HepG2 (cell line): ENCODE measurements around the gene CELF4. TPM values are rescaled to one million over a fixed set of nuclear protein-coding genes. Genes with fewer than 3 reads are reported as not detected.

Experiments
- ATAC-seq: fragments of 200-7000 bp; cut with Tn5 transposase; 3 replicates; pipeline ENCODE4 v1.9.1; 2020; ENCODE audit warnings: mild to moderate bottlenecking, moderate library complexity
- BruUV-seq: library from RNA; stranded (reverse); fragments of 400-500 nt; replicated peaks from 2 replicates; lab custom pipeline; 2021; lab: Mats Ljungman, UMichigan
- CTCF ChIA-PET: fragments of 300-600 bp; formaldehyde crosslinking; extraction: SDS; loops from one replicate; lab custom pipeline; 2021; ENCODE audit warnings: low total read pairs, inconsistent platforms, low intra/inter-chr PET ratio; lab: Yijun Ruan, JAX
- POLR2A ChIA-PET: fragments of 350-600 bp; sonication (Branson Sonifier 250); formaldehyde crosslinking; loops from one replicate; lab custom pipeline; 2020; ENCODE audit warnings: antibody characterized with exemption, inconsistent platforms; lab: Yijun Ruan, JAX
- DNase-seq: peaks from one replicate; pipeline ENCODE4 v3.0.0-alpha.2; 2015; ENCODE audit warnings: low spot score
- FAIRE-seq: peaks from 3 replicates; lab custom pipeline; 2011; peaks lifted over from hg19 to GRCh38; lab: Jason Lieb, UNC
- H2AFZ ChIP-seq: one replicate; pipeline ENCODE4 v1.6.1; 2011; ENCODE audit warnings: low read length, inconsistent platforms
- H3K27ac ChIP-seq: fragments of 300-600 bp; 3 replicates; pipeline ENCODE4 v1.8.0; 2011; ENCODE audit warnings: mixed run types, mild to moderate bottlenecking, mixed read lengths, low read length, inconsistent platforms; ENCODE audit not compliant: insufficient read depth; ENCODE audit errors: extremely low read length
- H3K27me3 ChIP-seq, 2 experiments: fragments of 200-600 bp in 1 of 2; 2 replicates in 1 of 2; 3 replicates in 1 of 2; pipeline versions ENCODE4 v1.6.0 to v1.8.0; 2011; ENCODE audit warnings: low read length in 2 of 2, mild to moderate bottlenecking in 2 of 2, moderate library complexity in 2 of 2, inconsistent platforms in 1 of 2; ENCODE audit not compliant: insufficient read depth in 2 of 2, control insufficient read depth in 1 of 2
- H3K36me3 ChIP-seq, 2 experiments: fragments of 200-600 bp in 1 of 2; replicated peaks in 1 of 2; 2 replicates in 1 of 2; 3 replicates in 1 of 2; pipeline versions ENCODE4 v1.5.1 to v1.8.0; 2011; ENCODE audit warnings: low read length in 2 of 2, inconsistent platforms in 1 of 2; ENCODE audit not compliant: insufficient read depth in 2 of 2, control insufficient read depth in 1 of 2
- H3K4me1 ChIP-seq: 2 replicates; pipeline ENCODE4 v1.5.1; 2012; ENCODE audit warnings: low read length, inconsistent platforms; ENCODE audit not compliant: insufficient read depth
- H3K4me2 ChIP-seq: 2 replicates; pipeline ENCODE4 v1.6.0; 2011; ENCODE audit warnings: low read depth, low read length, inconsistent platforms
- H3K4me3 ChIP-seq, 3 experiments: fragments of 200-600 bp in 1 of 3; sonication (generic), shearing (Covaris generic) in 1 of 3; replicated peaks in 1 of 3; 2 replicates each; pipeline ENCODE4 v1.5.1; 2011 to 2016; ENCODE audit warnings: low read length in 3 of 3, inconsistent platforms in 2 of 3, low read depth in 2 of 3, mild to moderate bottlenecking in 2 of 3, control low read depth in 1 of 3, mixed read lengths in 1 of 3; ENCODE audit not compliant: insufficient read depth in 1 of 3
- H3K79me2 ChIP-seq: one replicate; pipeline ENCODE4 v1.6.1; 2011; ENCODE audit warnings: low read length, inconsistent platforms; ENCODE audit not compliant: insufficient read depth
- H3K9ac ChIP-seq: 2 replicates; pipeline ENCODE4 v1.6.0; 2011; ENCODE audit warnings: mild to moderate bottlenecking, low read depth, low read length, inconsistent platforms; ENCODE audit not compliant: insufficient read depth
- H3K9me3 ChIP-seq: 2 replicates; pipeline ENCODE4 v1.5.1; 2012; ENCODE audit warnings: mild to moderate bottlenecking, low read length
- H4K20me1 ChIP-seq: 2 replicates; pipeline ENCODE4 v1.6.0; 2011; ENCODE audit warnings: inconsistent platforms, mild to moderate bottlenecking, low read length, moderate library complexity; ENCODE audit not compliant: insufficient read depth
- GPN1 ChIP-seq: sonication (generic); formaldehyde crosslinking; IDR thresholded peaks from 2 replicates; pipeline ENCODE4 v1.5.1; 2020; ENCODE audit warnings: missing genetic modification reagents, borderline replicate concordance
- HDAC2 ChIP-seq: sonication (generic); formaldehyde crosslinking; IDR thresholded peaks from 2 replicates; pipeline ENCODE4 v1.4.0; 2020; ENCODE audit warnings: missing genetic modification reagents
- HNF4A ChIP-seq: sonication (generic); formaldehyde crosslinking; IDR thresholded peaks from 2 replicates; pipeline ENCODE4 v1.4.0; 2020; ENCODE audit warnings: missing genetic modification reagents
- NBN ChIP-seq: fragments of 450-650 bp; conservative IDR thresholded peaks from 2 replicates; pipeline ENCODE4 v1.6.1; 2017
- NONO ChIP-seq, 2 experiments: fragments of 450-650 bp in 1 of 2; sonication (generic) in 1 of 2; formaldehyde crosslinking in 1 of 2; IDR thresholded peaks in 1 of 2; conservative IDR thresholded peaks in 1 of 2; 2 replicates each; pipeline versions ENCODE4 v1.6.1 to v1.8.0; 2017 to 2022; ENCODE audit warnings: mild to moderate bottlenecking in 1 of 2, missing genetic modification reagents in 1 of 2, moderate library complexity in 1 of 2
- PRPF4 ChIP-seq: fragments of 200-400 bp; formaldehyde crosslinking; IDR thresholded peaks from 2 replicates; pipeline ENCODE4 v1.6.1; 2016; ENCODE audit warnings: low read length, low read depth; ENCODE audit not compliant: poor library complexity, severe bottlenecking
- RBM39 ChIP-seq: fragments of 200-400 bp; formaldehyde crosslinking; IDR thresholded peaks from one replicate; pipeline ENCODE4 v1.6.1; 2018; ENCODE audit warnings: antibody characterized with exemption, mild to moderate bottlenecking, low read depth, low read length; ENCODE audit not compliant: poor library complexity, severe bottlenecking
- SMYD3 ChIP-seq: sonication (generic); formaldehyde crosslinking; IDR thresholded peaks from 2 replicates; pipeline ENCODE4 v1.8.1; 2023; ENCODE audit warnings: mild to moderate bottlenecking, missing genetic modification reagents
- ZBTB4 ChIP-seq: sonication (generic); formaldehyde crosslinking; IDR thresholded peaks from 2 replicates; pipeline ENCODE4 v1.4.0; 2020; ENCODE audit warnings: missing genetic modification reagents, mild to moderate bottlenecking, borderline replicate concordance
- ZFP36L2 ChIP-seq: sonication (generic); formaldehyde crosslinking; IDR thresholded peaks from 2 replicates; pipeline ENCODE4 v1.4.0; 2020; ENCODE audit warnings: missing genetic modification reagents
- ZNF235 ChIP-seq: sonication (generic); formaldehyde crosslinking; IDR thresholded peaks from 2 replicates; pipeline ENCODE4 v1.8.1; 2023; ENCODE audit warnings: mild to moderate bottlenecking, missing genetic modification reagents, borderline replicate concordance
- ZNF331 ChIP-seq: sonication (generic); formaldehyde crosslinking; IDR thresholded peaks from 2 replicates; pipeline ENCODE4 v1.4.0; 2020; ENCODE audit warnings: missing genetic modification reagents
- ZNF660 ChIP-seq: sonication (generic); formaldehyde crosslinking; IDR thresholded peaks from 2 replicates; pipeline ENCODE4 v1.5.1; 2020; ENCODE audit warnings: mild to moderate bottlenecking, low read depth, missing genetic modification reagents, borderline replicate concordance
- WGBS: methylation state at CpG from one replicate; pipeline ENCODE4 v1.1.6; 2017; ENCODE audit warnings: low lambda C conversion rate; 5-methylcytosine and 5-hydroxymethylcytosine counted together
- in situ Hi-C: cut with HindIII; loops from 2 replicates; pipeline ENCODE4 v1.10.0; 2017; ENCODE audit warnings: low pct_unique_long_range_greater_than_20kb; ENCODE audit not compliant: extremely low pct_ligation_motif_present
- intact Hi-C: fragments of 100-400 bp; cut with micrococcal nuclease; formaldehyde crosslinking; loops from one replicate; pipeline ENCODE4 v1.10.0; 2022; ENCODE audit not compliant: unreplicated experiment
- polyA plus RNA-seq, 8 experiments: library from polyadenylated mRNA; depleted of rRNA in 3 of 8; stranded (reverse) in 7 of 8; unstranded in 1 of 8; fragments of >200 nt; fragmentation: Illumina TruSeq in 4 of 8; extraction: Trizol in 4 of 8; gene quantifications; 2 replicates each; pipeline versions ENCODE4 v1.2.1 to v1.2.3, GENCODE V29; 2011 to 2016; ENCODE audit warnings: low read depth in 4 of 8, missing spikeins in 1 of 8, mixed read lengths in 1 of 8; ENCODE audit not compliant: insufficient read depth in 1 of 8
- total RNA-seq, 5 experiments: library from RNA; depleted of rRNA; stranded (reverse); fragments of >200 nt; fragmentation: Illumina TruSeq; extraction: Trizol; gene quantifications; 2 replicates each; pipeline ENCODE4 v1.2.3, GENCODE V29; 2016; ENCODE audit warnings: low read depth in 1 of 5
- TF ChIP-seq, protein P1 (sequence below): sonication (generic); formaldehyde crosslinking; IDR thresholded peaks from 2 replicates; pipeline ENCODE4 v1.4.0; 2020; ENCODE audit warnings: missing genetic modification reagents, borderline replicate concordance

Gene CELF4
- total and polyA plus RNA-seq, 2 of the 13 experiments (the other 11 are each of a cell fraction or from before 2014, with no cell fraction given) = not detected

- intact Hi-C loops = no loop called here
- no peak for FAIRE-seq
- no peak overlapping the region for H3K4me3 ChIP-seq
- no peak overlapping the region for H2AFZ ChIP-seq
- H3K4me1 ChIP-seq = no peaks in the 10 kb centered on the region
- H3K79me2 ChIP-seq = no peaks in the 10 kb centered on the region
- no peak overlapping the region for H3K4me2 ChIP-seq
- no peak overlapping the region for H3K27ac ChIP-seq
- no peak for TF ChIP-seq ZNF331 (CRISPR knock-in tag)
- TF ChIP-seq GPN1 = no peak
- TF ChIP-seq, all 625 proteins: peak for 0
- BruUV-seq = no TSS peak
- in situ Hi-C loops = no loop called here
- ATAC-seq (no peak), DNase-seq (no peak)
- no peak overlapping the region for H3K9ac ChIP-seq
- WGBS = 64% methylated on average over 3 of the region's 7 CpGs
- ChIA-PET POLR2A (no interaction called here), CTCF (no interaction called here)
- no peaks in the 10 kb centered on the region for H3K9me3 ChIP-seq
- no peaks in the 10 kb centered on the region for H3K27me3 ChIP-seq
- no peaks in the 10 kb centered on the region for H3K36me3 ChIP-seq
- H4K20me1 ChIP-seq = no peaks in the 10 kb centered on the region
These were observed 346.3 kb downstream of the CELF4 start for GRCh38 chr18:37219257-37219656.

DNA sequence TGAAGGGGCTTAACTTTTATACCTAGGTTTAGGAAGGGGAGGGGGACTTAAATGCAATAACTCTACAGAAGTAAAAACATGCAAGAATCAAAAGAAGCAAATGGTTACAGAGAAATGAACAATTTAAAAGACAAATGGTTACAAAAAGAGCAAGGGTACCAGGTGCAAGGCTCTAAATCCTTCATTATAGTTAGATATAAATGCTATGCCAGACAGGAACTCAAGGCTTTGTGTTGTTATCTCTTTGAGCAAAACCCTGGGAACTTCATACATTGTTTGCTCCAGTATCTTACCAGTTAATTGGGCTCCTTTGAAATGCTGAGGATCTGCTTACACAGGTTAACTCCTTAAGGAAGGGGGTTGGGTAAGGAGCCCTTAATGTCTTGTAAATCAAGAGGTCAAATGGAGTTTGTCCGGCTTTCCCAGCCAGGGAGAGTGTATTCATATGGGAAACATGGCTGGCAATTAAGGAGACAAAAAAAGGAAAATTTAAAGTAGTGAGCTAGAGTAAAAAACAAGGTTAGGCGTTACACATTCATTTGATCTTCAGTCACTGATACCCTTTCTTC lies 347.5 kb downstream of the CELF4 start:
- WGBS = 40% methylated on average over 2 of the region's 2 CpGs
- H3K79me2 ChIP-seq = no peaks in the 10 kb centered on the region
- FAIRE-seq = no peak
- intact Hi-C loops = no loop called here
- H3K9me3 ChIP-seq = no peaks in the 10 kb centered on the region
- no peak overlapping the region for H3K4me2 ChIP-seq
- no peaks in the 10 kb centered on the region for H3K36me3 ChIP-seq
- no peaks in the 10 kb centered on the region for H3K4me1 ChIP-seq
- H2AFZ ChIP-seq = no peak overlapping the region
- no peak for ATAC-seq
- no peak overlapping the region for H3K27ac ChIP-seq
- no peak overlapping the region for H3K4me3 ChIP-seq
- ChIA-PET CTCF (no interaction called here), POLR2A (no interaction called here)
- H4K20me1 ChIP-seq = no peaks in the 10 kb centered on the region
- no peaks in the 10 kb centered on the region for H3K27me3 ChIP-seq
- H3K9ac ChIP-seq = no peak overlapping the region
- in situ Hi-C loops = no loop called here
- DNase-seq = no peak
- no TSS peak for BruUV-seq
- TF ChIP-seq HNF4A (no peak), ZNF660 (CRISPR knock-in tag) (no peak), ZFP36L2 (CRISPR knock-in tag) (no peak), NBN (no peak), ZNF235 (CRISPR knock-in tag) (no peak), PRPF4 (no peak), RBM39 (no peak), HDAC2 (CRISPR knock-in tag) (no peak), SMYD3 (no peak), ZBTB4 (CRISPR knock-in tag) (no peak), NONO (IDR thresholded peaks at IDR 0.05) (no peak), NONO (CRISPR knock-in tag; conservative IDR thresholded peaks at IDR 0.05) (no peak)
- TF ChIP-seq, protein P1, sequence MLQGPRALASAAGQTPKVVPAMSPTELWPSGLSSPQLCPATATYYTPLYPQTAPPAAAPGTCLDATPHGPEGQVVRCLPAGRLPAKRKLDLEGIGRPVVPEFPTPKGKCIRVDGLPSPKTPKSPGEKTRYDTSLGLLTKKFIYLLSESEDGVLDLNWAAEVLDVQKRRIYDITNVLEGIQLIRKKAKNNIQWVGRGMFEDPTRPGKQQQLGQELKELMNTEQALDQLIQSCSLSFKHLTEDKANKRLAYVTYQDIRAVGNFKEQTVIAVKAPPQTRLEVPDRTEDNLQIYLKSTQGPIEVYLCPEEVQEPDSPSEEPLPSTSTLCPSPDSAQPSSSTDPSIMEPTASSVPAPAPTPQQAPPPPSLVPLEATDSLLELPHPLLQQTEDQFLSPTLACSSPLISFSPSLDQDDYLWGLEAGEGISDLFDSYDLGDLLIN = no peak
